ENCODE data around the gene NSUN3. TPM values are rescaled to one million over a fixed set of nuclear protein-coding genes. Genes with fewer than 3 reads are reported as not detected.
"Not testable (repeated sequence)": the region's sequence is repeated elsewhere in the genome, so short reads cannot be mapped to it uniquely, and the experiment has no call there.

The NSUN3 gene
- total RNA-seq, 1 experiment from 2014 or later: 5.7 TPM

DNA sequence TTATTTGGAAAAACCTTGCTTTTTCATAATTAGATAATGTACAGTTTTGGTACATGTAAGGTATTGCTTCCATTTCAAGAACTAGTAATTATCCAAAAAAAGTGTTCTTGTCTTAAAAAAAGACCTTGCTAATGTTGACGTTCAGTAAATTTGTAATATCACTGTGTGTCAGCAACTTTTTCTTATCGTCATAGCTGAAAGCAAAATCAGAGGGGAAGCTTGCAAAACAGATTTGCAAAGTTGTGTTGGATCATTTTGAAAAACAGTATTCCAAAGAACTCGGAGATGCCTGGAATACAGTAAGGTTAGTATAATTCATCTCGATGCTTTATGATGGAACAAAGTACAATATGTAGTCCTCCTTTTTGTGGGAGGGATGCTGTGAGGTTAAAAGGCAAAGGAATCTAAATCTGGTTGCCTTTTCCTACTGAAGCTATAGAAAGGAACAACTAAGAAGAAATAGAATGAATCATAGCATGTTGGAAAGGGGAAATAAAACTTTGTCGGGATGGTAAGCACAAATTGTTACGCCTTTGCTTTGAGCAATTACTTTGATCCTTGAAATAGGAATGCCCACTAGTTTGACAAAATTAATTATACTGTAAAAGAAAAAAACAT, 1.5 kb downstream of the NSUN3 start:
- Histone ChIP-seq H3K4me3 (peak overlapping the region; percentile 89), H3K27me3 (no peaks in the 10 kb centered on the region), H3K9me3 (no peaks in the 10 kb centered on the region; the same call in 1 of the 2 replicates), H3K36me3 (peaks cover 30% of the 10 kb centered on the region)
- DNase-seq: no peak

GRCh38 chr3:94065122-94065521, 2.3 kb downstream of the NSUN3 start:
- no peak for DNase-seq
- Histone ChIP-seq H3K36me3 (peaks cover 30% of the 10 kb centered on the region), H3K9me3 (no peaks in the 10 kb centered on the region; the same call in 1 of the 2 replicates), H3K4me3 (no peak overlapping the region), H3K27me3 (no peaks in the 10 kb centered on the region)

DNA sequence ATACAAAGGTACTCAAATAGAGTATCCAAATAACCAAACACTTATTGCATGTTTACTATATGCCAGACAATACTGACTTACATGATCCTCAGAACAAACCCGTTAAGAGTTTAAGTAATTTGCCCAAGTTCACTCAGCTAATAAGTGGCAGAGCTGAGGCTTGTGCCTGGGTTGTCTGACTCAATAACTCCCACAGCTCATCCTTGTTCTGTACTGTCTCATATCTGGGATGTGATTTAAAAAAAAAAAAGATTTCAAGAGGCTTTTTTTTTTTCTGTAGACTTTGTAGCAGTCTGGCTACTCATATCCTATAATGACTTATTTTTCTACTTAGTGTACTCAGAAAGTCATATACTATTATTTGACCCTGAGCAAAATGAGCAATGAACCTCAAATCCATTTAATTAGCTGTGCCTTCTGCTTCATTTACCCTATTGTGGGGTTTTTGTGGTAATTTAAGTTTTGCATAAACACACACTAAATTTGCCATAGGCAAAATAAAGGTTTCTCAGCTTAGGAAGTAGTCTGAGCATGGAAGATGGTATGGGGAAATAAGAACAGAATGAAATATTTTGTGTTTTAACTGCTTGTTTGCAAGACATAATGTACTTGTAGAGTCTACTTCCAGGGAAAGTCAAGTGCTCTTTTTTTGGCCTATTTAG, 3.1 kb downstream of the NSUN3 start:
- DNase-seq: no peak
- Histone ChIP-seq H3K4me3 (no peak overlapping the region), H3K36me3 (peaks cover 30% of the 10 kb centered on the region), H3K27me3 (no peaks in the 10 kb centered on the region), H3K9me3 (no peaks in the 10 kb centered on the region; the same call in 1 of the 2 replicates)

GRCh38 chr3:94066506-94067500, 3.9 kb downstream of the NSUN3 start:
- no peaks in the 10 kb centered on the region for H3K27me3 ChIP-seq
- peaks cover 30% of the 10 kb centered on the region for H3K36me3 ChIP-seq
- H3K4me3 ChIP-seq: no peak overlapping the region
- no peak for DNase-seq
- H3K9me3 ChIP-seq: no peaks in the 10 kb centered on the region; the same call in 1 of the 2 replicates

DNA sequence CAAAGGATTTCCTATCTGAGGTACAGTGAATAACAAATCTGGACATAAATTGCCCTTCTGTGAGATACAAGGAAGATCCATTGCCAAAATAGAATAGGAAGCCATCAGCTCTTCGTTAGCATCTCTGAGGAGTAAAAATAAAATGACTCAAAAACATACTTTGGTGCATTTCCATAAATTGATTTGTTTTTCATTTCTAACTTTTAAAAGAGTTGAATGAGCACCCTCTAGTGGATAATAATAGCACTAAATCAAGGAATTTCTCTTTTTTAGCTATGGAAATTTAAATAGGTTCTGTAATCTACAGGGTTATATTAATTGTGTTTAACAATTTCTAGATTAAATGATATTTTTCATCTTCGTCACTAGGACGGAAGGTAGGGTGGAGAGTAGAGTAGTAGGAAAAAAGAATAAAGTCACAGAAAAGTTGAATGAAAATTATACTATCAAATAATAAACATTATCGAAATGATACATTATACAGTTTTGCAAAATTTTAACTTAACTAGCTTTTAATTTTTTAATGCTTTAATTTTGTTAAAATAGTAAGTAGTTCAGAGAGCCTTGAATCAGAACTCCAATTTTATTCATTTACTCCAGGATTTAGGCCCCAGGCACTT, 6.4 kb downstream of the NSUN3 start:
- peaks cover 28% of the 10 kb centered on the region for H3K36me3 ChIP-seq
- no peak for DNase-seq
- no peaks in the 10 kb centered on the region; the same call in 1 of the 2 replicates for H3K9me3 ChIP-seq
- H3K27me3 ChIP-seq: no peaks in the 10 kb centered on the region
- no peak overlapping the region for H3K4me3 ChIP-seq

- H3K36me3 ChIP-seq: peaks cover 17% of the 10 kb centered on the region
- no peaks in the 10 kb centered on the region; the same call in 1 of the 2 replicates for H3K9me3 ChIP-seq
- no peaks in the 10 kb centered on the region for H3K27me3 ChIP-seq
- no peak overlapping the region for H3K4me3 ChIP-seq
- no peak for DNase-seq
Measured at GRCh38 chr3:94070341-94070911, 7.6 kb downstream of the NSUN3 start.

DNA sequence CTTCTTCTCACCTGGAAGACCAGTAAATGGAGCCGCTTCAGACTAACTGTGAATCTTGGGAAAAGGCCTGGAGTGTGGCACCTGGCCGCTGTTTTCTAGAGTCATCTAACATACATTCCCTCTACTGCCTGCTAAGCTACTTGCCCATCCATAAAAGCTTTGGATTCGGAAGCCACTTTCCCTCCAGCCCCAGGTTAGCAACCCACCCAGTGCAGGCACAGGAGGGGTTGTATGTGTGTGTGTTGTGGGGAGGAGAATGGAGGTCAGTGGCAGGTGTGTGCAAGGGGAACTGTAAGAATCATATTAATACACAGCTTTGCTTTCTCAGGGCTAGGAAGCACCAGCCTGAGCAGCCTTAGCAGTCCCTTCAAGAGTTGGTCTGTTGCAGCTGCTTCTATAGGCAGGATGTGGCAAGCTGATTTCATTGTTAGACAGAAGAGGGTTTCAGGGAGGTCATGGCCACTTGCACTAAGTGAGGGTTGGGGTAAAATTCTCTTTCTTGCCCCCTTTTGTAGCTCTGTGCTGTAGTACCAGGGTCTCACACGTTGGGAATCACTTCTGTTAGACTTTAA, 8.9 kb downstream of the NSUN3 start:
- no peak overlapping the region for H3K4me3 ChIP-seq
- DNase-seq: no peak
- H3K9me3 ChIP-seq: no peaks in the 10 kb centered on the region
- H3K27me3 ChIP-seq: no peaks in the 10 kb centered on the region
- peaks cover 16% of the 10 kb centered on the region for H3K36me3 ChIP-seq

GRCh38 chr3:94076055-94076454, 13.2 kb downstream of the NSUN3 start:
- DNase-seq: no peak
- peaks cover 11% of the 10 kb centered on the region for H3K36me3 ChIP-seq
- H3K27me3 ChIP-seq: no peaks in the 10 kb centered on the region
- no peaks in the 10 kb centered on the region for H3K9me3 ChIP-seq
- no peak overlapping the region for H3K4me3 ChIP-seq

GRCh38 chr3:94080552-94080951, 17.7 kb downstream of the NSUN3 start:
- not testable (repeated sequence) for H3K9me3 ChIP-seq, DNase-seq, H3K27me3 ChIP-seq, H3K4me3 ChIP-seq
- H3K36me3 ChIP-seq: peaks cover 23% of the 10 kb centered on the region

- Histone ChIP-seq H3K4me3 (no peak overlapping the region), H3K27me3 (no peaks in the 10 kb centered on the region), H3K9me3 (no peaks in the 10 kb centered on the region), H3K36me3 (peaks cover 16% of the 10 kb centered on the region)
- DNase-seq: no peak
Measured at GRCh38 chr3:94081884-94082283, 19.0 kb downstream of the NSUN3 start.

DNA sequence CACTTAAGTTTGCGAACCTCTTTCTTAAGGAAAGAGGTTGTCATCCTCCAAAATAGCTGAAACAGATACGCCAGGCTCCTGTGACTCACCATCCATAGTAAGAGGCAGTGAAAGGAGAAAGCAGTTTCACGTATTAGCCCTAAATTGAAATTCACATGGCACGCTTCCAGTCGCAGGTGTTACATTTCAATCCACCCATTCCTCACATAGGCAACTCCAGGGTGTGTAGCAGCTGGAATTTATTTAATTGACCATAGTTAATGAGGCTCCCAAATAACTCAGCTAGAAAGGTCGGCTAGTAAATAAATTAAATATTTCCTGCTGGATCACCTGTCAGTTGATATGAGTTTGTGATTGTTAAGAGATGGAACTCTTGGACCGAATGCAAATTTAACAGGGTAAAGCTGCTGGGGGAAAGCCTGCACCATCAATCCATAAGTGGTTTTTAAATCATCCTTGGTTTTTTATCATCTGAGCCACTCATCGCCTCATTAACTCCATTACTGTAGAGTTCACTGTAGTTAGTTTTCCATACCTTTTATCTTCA, 19.6 kb downstream of the NSUN3 start:
- no peak overlapping the region for H3K4me3 ChIP-seq
- no peaks in the 10 kb centered on the region for H3K27me3 ChIP-seq
- H3K36me3 ChIP-seq: peaks cover 13% of the 10 kb centered on the region
- H3K9me3 ChIP-seq: no peaks in the 10 kb centered on the region
- DNase-seq: no peak

DNA sequence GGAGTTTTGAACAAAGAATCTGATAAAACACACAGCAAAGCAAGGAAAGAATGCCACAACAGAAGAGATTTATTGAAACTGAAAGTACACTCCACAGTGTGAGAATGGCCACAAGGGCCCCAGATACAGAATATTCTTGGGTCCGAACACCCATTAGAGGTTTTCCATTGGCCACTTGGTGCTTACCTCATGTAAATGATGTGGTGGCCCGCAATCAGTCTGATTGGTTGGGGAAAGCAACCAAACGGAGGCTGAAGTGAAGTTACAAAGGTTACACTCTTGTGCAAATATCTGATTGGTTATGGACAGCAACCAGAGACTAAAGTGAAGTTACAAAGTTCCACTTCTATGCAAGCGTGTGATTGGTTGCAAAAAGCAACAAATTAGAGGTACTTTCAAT, 20.4 kb downstream of the NSUN3 start:
- Histone ChIP-seq H3K27me3 (no peaks in the 10 kb centered on the region), H3K4me3 (no peak overlapping the region), H3K36me3 (peaks cover 13% of the 10 kb centered on the region), H3K9me3 (no peaks in the 10 kb centered on the region)
- DNase-seq: no peak

DNA sequence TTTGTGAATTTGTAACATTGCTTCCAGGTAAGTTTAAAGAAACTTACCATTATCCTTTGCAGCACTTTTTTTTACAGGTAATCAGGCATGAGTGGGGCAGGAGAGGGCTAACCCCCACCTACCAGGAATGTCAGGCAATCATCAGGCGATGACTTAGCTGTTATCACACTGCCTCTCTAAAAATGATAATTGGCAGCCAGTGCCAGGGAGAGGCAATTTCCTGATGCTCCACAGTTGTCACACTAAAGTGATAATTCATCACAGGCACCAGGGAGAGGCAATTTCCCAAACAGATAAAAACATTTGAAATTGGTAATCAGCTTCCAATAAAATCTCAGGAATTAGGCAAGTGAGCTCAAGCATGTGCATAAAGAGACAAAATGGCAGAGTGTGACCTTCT, 26.3 kb downstream of the NSUN3 start:
- no peak for DNase-seq
- Histone ChIP-seq H3K9me3 (no peaks in the 10 kb centered on the region), H3K4me3 (no peak overlapping the region), H3K27me3 (no peaks in the 10 kb centered on the region), H3K36me3 (peaks cover 9% of the 10 kb centered on the region)

DNA sequence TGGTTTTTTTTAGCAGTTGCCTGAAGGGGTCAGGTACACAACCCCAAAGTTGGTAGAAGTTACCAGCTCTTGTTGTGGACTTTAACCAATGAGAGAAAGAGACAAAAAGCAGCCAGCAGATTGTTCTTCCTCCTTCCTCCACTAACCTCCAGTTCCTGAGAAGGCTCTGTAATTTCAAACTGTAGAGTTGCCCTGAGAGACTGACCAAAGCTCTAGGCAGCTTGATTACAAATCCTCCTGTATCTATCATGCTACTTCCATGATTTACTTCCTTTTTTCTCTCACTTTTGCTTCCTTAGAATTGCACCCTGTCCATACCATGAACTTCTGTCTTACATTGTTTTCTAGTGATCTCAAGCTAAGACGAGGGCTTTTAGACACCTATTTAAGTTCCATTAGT, 29.2 kb downstream of the NSUN3 start:
- DNase-seq: no peak

DNA sequence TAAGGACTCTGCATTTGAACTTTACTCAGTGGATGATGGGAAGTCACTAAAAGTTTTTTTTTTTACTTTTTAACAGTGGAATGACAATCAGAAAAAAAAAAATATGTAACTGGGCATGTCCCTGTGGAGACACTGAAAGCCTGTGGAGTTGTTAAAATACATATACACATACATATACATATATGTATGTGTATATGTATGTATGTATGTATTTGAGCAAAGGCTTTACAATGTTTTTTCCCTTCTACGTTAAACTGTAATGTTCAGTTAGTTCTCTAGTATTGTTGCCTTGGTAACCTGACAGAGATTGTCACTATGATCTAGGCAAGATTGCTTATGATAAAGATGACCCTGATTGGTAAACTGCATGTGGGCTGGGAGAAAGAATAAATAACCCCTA, 30.3 kb downstream of the NSUN3 start:
- Histone ChIP-seq H3K4me3 (no peak overlapping the region), H3K9me3 (no peaks in the 10 kb centered on the region), H3K27me3 (no peaks in the 10 kb centered on the region), H3K36me3 (peaks cover 6% of the 10 kb centered on the region)
- no peak for DNase-seq

More for the DNA sequence above, 29.2 kb downstream of the NSUN3 start:
- Histone ChIP-seq H3K27me3 (no peaks in the 10 kb centered on the region), H3K36me3 (peaks cover 4% of the 10 kb centered on the region), H3K4me3 (no peak overlapping the region), H3K9me3 (no peaks in the 10 kb centered on the region)

DNA sequence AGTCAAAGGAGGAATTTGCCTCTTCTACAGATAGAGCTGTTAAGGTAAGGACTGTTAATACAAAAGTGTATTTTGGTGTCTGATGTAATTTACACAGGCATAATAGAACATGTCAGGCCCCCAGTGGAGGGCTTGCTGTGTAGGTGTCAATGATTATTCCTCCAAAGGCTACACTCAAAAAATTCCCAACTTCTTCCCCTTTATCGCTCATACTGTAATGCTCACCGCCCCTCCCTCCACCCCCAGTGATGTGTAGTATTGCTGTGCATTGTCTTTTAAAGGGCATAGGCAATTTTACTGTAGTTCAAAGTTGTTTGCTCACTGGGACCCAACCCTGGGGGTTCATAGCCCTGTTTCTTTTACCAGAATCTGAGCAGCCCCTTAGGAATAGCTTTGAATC, 32.2 kb downstream of the NSUN3 start:
- H3K9me3 ChIP-seq: no peaks in the 10 kb centered on the region
- no peak for DNase-seq
- H3K27me3 ChIP-seq: no peaks in the 10 kb centered on the region
- peaks cover 8% of the 10 kb centered on the region for H3K36me3 ChIP-seq
- H3K4me3 ChIP-seq: no peak overlapping the region
